SJCRH30 (cell line): Measurements from ENCODE around the gene PTP4A1. TPM values are rescaled to one million over a fixed set of nuclear protein-coding genes. Genes with fewer than 3 reads are reported as not detected.

Source experiments
- DNase-seq, 2 experiments: peaks; one replicate each; pipeline ENCODE4 v3.0.0-alpha.2; 2015 to 2020
- H3K27ac ChIP-seq: fragments of 250-450 bp; sonication (Bioruptor Pico); 2 replicates; pipeline ENCODE4 v1.5.1; 2020; ENCODE audit warnings: mild to moderate bottlenecking, moderate library complexity
- H3K27me3 ChIP-seq: fragments of 250-450 bp; sonication (Bioruptor Pico); 2 replicates; pipeline ENCODE4 v1.5.1; 2020; ENCODE audit warnings: mild to moderate bottlenecking, moderate library complexity
- H3K36me3 ChIP-seq: fragments of 250-450 bp; sonication (Bioruptor Pico); 2 replicates; pipeline ENCODE4 v1.5.1; 2020; ENCODE audit warnings: mild to moderate bottlenecking, moderate library complexity
- H3K4me1 ChIP-seq: fragments of 250-450 bp; sonication (Bioruptor Pico); 2 replicates; pipeline ENCODE4 v1.5.1; 2020; ENCODE audit warnings: mild to moderate bottlenecking, moderate library complexity
- H3K4me3 ChIP-seq: fragments of 250-450 bp; sonication (Bioruptor Pico); 2 replicates; pipeline ENCODE4 v1.5.1; 2020; ENCODE audit warnings: mild to moderate bottlenecking, moderate library complexity
- H3K9me3 ChIP-seq: fragments of 250-450 bp; sonication (Bioruptor Pico); replicated peaks from 2 replicates; pipeline ENCODE4 v1.5.1; 2020; ENCODE audit warnings: mild to moderate bottlenecking, moderate library complexity
- total RNA-seq: library from RNA; depleted of rRNA; stranded (reverse); fragments of >200 nt; shearing (Covaris generic); gene quantifications from 2 replicates; pipeline ENCODE4 v1.2.3, GENCODE V29; 2014; rRNA removed

The PTP4A1 gene
- total RNA-seq, 1 experiment from 2014 or later: 28.4 TPM

GRCh38 chr6:63615590-63615989 lies 43.3 kb downstream of the PTP4A1 start:
- Histone ChIP-seq H3K4me3 (no peak overlapping the region), H3K9me3 (no peaks in the 10 kb centered on the region), H3K27me3 (0 out of 2 replicates have a peak, but pooled peaks cover 2% of the 10 kb centered on the region), H3K4me1 (no peaks in the 10 kb centered on the region), H3K27ac (no peak overlapping the region), H3K36me3 (no peaks in the 10 kb centered on the region)
- DNase-seq: no peak

Other genes starting within 250 kb of the PTP4A1 start
- gene PHF3, start 63.3 kb downstream of the PTP4A1 start, total RNA-seq: 41.5 and 48.3 TPM in 2 replicates